PC-9 (cell line): Measurements from ENCODE around the gene QPCT. TPM values are rescaled to one million over a fixed set of nuclear protein-coding genes. Genes with fewer than 3 reads are reported as not detected.

Experiments
- BruUV-seq: library from RNA; stranded (reverse); fragments of 400-500 nt; replicated peaks from 2 replicates; lab custom pipeline; 2021; lab: Mats Ljungman, UMichigan
- CTCF ChIA-PET: fragments of 300-600 bp; sonication (Branson Sonifier 250); formaldehyde crosslinking; loops from one replicate; lab custom pipeline; 2022; ENCODE audit warnings: antibody characterized with exemption; lab: Charles Lee
- POLR2A ChIA-PET: fragments of 300-600 bp; sonication (Branson Sonifier 250); formaldehyde crosslinking; loops from one replicate; lab custom pipeline; 2022; ENCODE audit warnings: antibody characterized with exemption; ENCODE audit not compliant: unreplicated experiment; lab: Charles Lee
- DNase-seq, 2 experiments: peaks; one replicate each; pipeline versions ENCODE4 v3.0.0 to v3.0.0-alpha.2; 2015 to 2022; ENCODE audit warnings: mixed read lengths in 1 of 2
- H2AFZ ChIP-seq: fragments of 200-600 bp; sonication (generic); 2 replicates; pipeline ENCODE4 v1.8.1; 2017; ENCODE audit warnings: antibody characterized with exemption
- H3F3A ChIP-seq: fragments of 200-600 bp; sonication (generic); 2 replicates; pipeline ENCODE4 v1.8.1; 2017; ENCODE audit warnings: antibody characterized with exemption, mild to moderate bottlenecking, low read depth; ENCODE audit not compliant: insufficient read depth
- H3K27ac ChIP-seq: fragments of 200-600 bp; sonication (generic); 2 replicates; pipeline ENCODE4 v1.6.1; 2016; ENCODE audit warnings: mixed run types
- H3K27me3 ChIP-seq: fragments of 200-600 bp; sonication (generic); 2 replicates; pipeline ENCODE4 v1.6.1; 2016; ENCODE audit warnings: low read depth, mixed run types; ENCODE audit not compliant: insufficient read depth
- H3K36me3 ChIP-seq: fragments of 200-600 bp; sonication (generic); 2 replicates; pipeline ENCODE4 v1.6.1; 2016; ENCODE audit warnings: low read depth, mixed run types
- H3K4me1 ChIP-seq: fragments of 200-600 bp; sonication (generic); replicated peaks from 2 replicates; pipeline ENCODE4 v1.6.1; 2016; ENCODE audit warnings: mixed run types; ENCODE audit not compliant: insufficient read depth
- H3K4me2 ChIP-seq: fragments of 200-600 bp; sonication (generic); 2 replicates; pipeline ENCODE4 v1.6.1; 2017; ENCODE audit warnings: mixed run types
- H3K4me3 ChIP-seq: fragments of 200-600 bp; sonication (generic); 2 replicates; pipeline ENCODE4 v1.6.1; 2016; ENCODE audit warnings: mixed run types
- H3K79me2 ChIP-seq: fragments of 200-600 bp; sonication (generic); 2 replicates; pipeline ENCODE4 v1.6.1; 2017; ENCODE audit warnings: low read depth, mixed run types
- H3K9me2 ChIP-seq: fragments of 200-600 bp; sonication (generic); 2 replicates; pipeline ENCODE4 v1.8.1; 2017; ENCODE audit warnings: mild to moderate bottlenecking; ENCODE audit not compliant: insufficient read depth
- H3K9me3 ChIP-seq: fragments of 200-600 bp; sonication (generic); 2 replicates; pipeline ENCODE4 v1.8.1; 2016; ENCODE audit warnings: low read depth; ENCODE audit not compliant: insufficient read depth
- H4K20me1 ChIP-seq: fragments of 200-600 bp; sonication (generic); 2 replicates; pipeline ENCODE4 v1.8.1; 2017; ENCODE audit not compliant: insufficient read depth
- CTCF ChIP-seq: fragments of 200-600 bp; sonication (generic); conservative IDR thresholded peaks from 2 replicates; pipeline ENCODE4 v1.6.1; 2017; ENCODE audit warnings: mixed run types, antibody characterized with exemption, mild to moderate bottlenecking, moderate library complexity
- EZH2 ChIP-seq: fragments of 200-600 bp; sonication (generic); IDR thresholded peaks from 2 replicates; pipeline ENCODE4 v1.8.0; 2017; ENCODE audit warnings: antibody characterized with exemption, low read depth
- intact Hi-C: fragments of 100-400 bp; cut with micrococcal nuclease; formaldehyde crosslinking; loops from one replicate; pipeline ENCODE4 v1.10.0; 2022; ENCODE audit not compliant: unreplicated experiment
- total RNA-seq: library from RNA; stranded (reverse); gene quantifications from 2 replicates; pipeline ENCODE4 v1.2.3, GENCODE V29; 2021

QPCT gene
- total RNA-seq, 1 experiment from 2014 or later = 3.0 TPM

- no peaks in the 10 kb centered on the region for H3K4me1 ChIP-seq
- no peaks in the 10 kb centered on the region for H3K36me3 ChIP-seq
- no peak overlapping the region for H3K4me3 ChIP-seq
- no peak overlapping the region for H3K27ac ChIP-seq
- H3K4me2 ChIP-seq = no peak overlapping the region
- ChIA-PET CTCF (interaction anchor here (0.6 kb wide), 1 partner anchor 69 kb away, joined by 5 read pairs; no protein-coding TSS in a partner anchor), POLR2A (no interaction called here)
- intact Hi-C loops = no loop called here
- H2AFZ ChIP-seq = no peak overlapping the region
- TF ChIP-seq EZH2 = no peak
- no peak for TF ChIP-seq CTCF
- no TSS peak for BruUV-seq
- H3K9me2 ChIP-seq = no peaks in the 10 kb centered on the region
- H3K27me3 ChIP-seq = no peaks in the 10 kb centered on the region
- H4K20me1 ChIP-seq = no peaks in the 10 kb centered on the region
- no peaks in the 10 kb centered on the region for H3K79me2 ChIP-seq
- no peaks in the 10 kb centered on the region for H3K9me3 ChIP-seq
- no peaks in the 10 kb centered on the region for H3F3A ChIP-seq
- no peak for DNase-seq
Measured at GRCh38 chr2:37337620-37338280, 6.7 kb upstream of the QPCT start.

DNA sequence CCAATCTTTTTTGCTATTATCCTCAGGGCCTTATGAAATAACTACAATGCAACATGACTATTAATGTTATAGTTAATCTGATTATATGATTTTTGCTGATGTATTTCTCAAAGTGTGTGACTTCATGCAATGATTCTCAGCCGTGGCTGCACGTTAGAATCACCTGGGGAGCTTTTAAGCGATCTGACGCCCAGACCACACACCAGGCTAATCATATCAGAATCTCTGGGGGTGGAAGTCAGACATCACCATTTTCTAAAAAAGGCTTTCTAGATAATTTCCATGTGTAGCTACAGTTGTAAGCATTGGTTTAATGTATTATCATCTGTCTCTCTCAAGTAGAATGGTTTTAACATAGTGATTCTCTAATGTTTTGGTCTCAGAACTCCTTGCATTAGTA lies 5.5 kb upstream of the QPCT start:
- H3K9me2 ChIP-seq = no peaks in the 10 kb centered on the region
- H3K27ac ChIP-seq = no peak overlapping the region
- intact Hi-C loops = no loop called here
- no peak overlapping the region for H3K4me3 ChIP-seq
- no peaks in the 10 kb centered on the region for H3K36me3 ChIP-seq
- H3K4me1 ChIP-seq = no peaks in the 10 kb centered on the region
- H3K9me3 ChIP-seq = no peaks in the 10 kb centered on the region
- H3K27me3 ChIP-seq = no peaks in the 10 kb centered on the region
- BruUV-seq = no TSS peak
- POLR2A ChIA-PET = no interaction called here
- CTCF ChIA-PET = interaction anchor here (0.5 kb wide), 1 partner anchor 31 kb away, joined by 3 read pairs; no protein-coding TSS in a partner anchor
- no peak overlapping the region for H3K4me2 ChIP-seq
- H2AFZ ChIP-seq = no peak overlapping the region
- no peak for DNase-seq
- H3K79me2 ChIP-seq = no peaks in the 10 kb centered on the region
- TF ChIP-seq CTCF (no peak), EZH2 (no peak)
- H4K20me1 ChIP-seq = no peaks in the 10 kb centered on the region
- H3F3A ChIP-seq = peaks cover 3% of the 10 kb centered on the region; the same call in 1 of the 2 replicates

DNA sequence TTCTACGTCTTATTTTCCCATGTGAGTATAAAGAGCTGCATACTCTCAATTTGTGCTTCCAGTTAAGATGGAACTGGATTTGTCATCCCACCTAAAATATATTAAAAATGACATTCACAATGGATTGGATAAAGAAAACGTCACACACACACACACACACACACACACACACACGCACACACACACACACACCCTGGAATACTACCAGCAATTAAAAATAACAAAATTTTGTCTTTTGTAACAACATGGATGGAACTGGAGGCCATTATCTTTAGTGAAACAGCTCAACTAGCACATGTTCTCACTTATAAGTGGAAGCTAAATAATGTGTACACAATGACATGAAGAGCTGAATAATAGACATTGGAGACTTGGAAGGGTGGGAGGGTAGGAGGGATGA lies 3.8 kb upstream of the QPCT start:
- no peaks in the 10 kb centered on the region for H3K4me1 ChIP-seq
- no peaks in the 10 kb centered on the region for H3K9me2 ChIP-seq
- H4K20me1 ChIP-seq = no peaks in the 10 kb centered on the region
- no peaks in the 10 kb centered on the region for H3K9me3 ChIP-seq
- H3K27me3 ChIP-seq = no peaks in the 10 kb centered on the region
- H3K4me3 ChIP-seq = no peak overlapping the region
- intact Hi-C loops = no loop called here
- POLR2A ChIA-PET = interaction anchor here (0.6 kb wide), 1 partner anchor 16 kb away, joined by 15 read pairs; no protein-coding TSS in a partner anchor
- no peak overlapping the region for H2AFZ ChIP-seq
- peaks cover 9% of the 10 kb centered on the region; the same call in 1 of the 2 replicates for H3F3A ChIP-seq
- CTCF ChIA-PET = no interaction called here
- TF ChIP-seq CTCF = no peak
- TF ChIP-seq EZH2 = no peak
- no peak overlapping the region for H3K27ac ChIP-seq
- no peak overlapping the region for H3K4me2 ChIP-seq
- BruUV-seq = no TSS peak
- no peaks in the 10 kb centered on the region for H3K79me2 ChIP-seq
- no peak for DNase-seq
- no peaks in the 10 kb centered on the region for H3K36me3 ChIP-seq
